Measurements from ENCODE around the gene FARP2. TPM values are rescaled to one million over a fixed set of nuclear protein-coding genes. Genes with fewer than 3 reads are reported as not detected.

Gene FARP2
- total RNA-seq, 2 donors from 2014 or later: 30.1 to 44.2 TPM

GRCh38 chr2:241478166-241478565 is 122.1 kb downstream of the FARP2 start:
- H3K27ac ChIP-seq: no peak overlapping the region
- no peaks in the 10 kb centered on the region for H3K4me1 ChIP-seq
- no peaks in the 10 kb centered on the region for H3K9me3 ChIP-seq
- no peaks in the 10 kb centered on the region for H3K27me3 ChIP-seq
- WGBS, 2 donors: 75 to 97% methylated on average over 4 to 8 of the region's 8 CpGs
- H3K4me3 ChIP-seq: no peak overlapping the region
- intact Hi-C loops (cut with DNase I): no loop called here
- TF ChIP-seq POLR2A (IDR thresholded peaks at IDR 0.05) (no peak), CTCF (IDR thresholded peaks at IDR 0.05) (no peak)
- no peak for ATAC-seq
- H3K36me3 ChIP-seq (replicated peaks in 1 of 2; ENCODE audit: insufficient read depth in 1 of 2, low read depth in 2 of 2): no peaks in the 10 kb centered on the region
- DNase-seq: no peak

- no peak overlapping the region for H3K4me3 ChIP-seq
- TF ChIP-seq CTCF (IDR thresholded peaks at IDR 0.05) (no peak), POLR2A (IDR thresholded peaks at IDR 0.05) (no peak)
- H3K36me3 ChIP-seq (replicated peaks in 1 of 2; ENCODE audit: insufficient read depth in 1 of 2, low read depth in 2 of 2): no peaks in the 10 kb centered on the region
- WGBS, 2 donors: 87 to 91% methylated on average over 6 to 18 of the region's 18 CpGs
- intact Hi-C loops (cut with DNase I): no loop called here
- DNase-seq (no peak), ATAC-seq (no peak)
- H3K9me3 ChIP-seq: no peaks in the 10 kb centered on the region
- no peaks in the 10 kb centered on the region for H3K27me3 ChIP-seq
- no peak overlapping the region for H3K27ac ChIP-seq
- H3K4me1 ChIP-seq: no peaks in the 10 kb centered on the region
These were observed 123.2 kb downstream of the FARP2 start for GRCh38 chr2:241479026-241479898.

GRCh38 chr2:241481687-241482086 is 125.6 kb downstream of the FARP2 start:
- Histone ChIP-seq H3K27ac (no peak overlapping the region), H3K4me1 (no peaks in the 10 kb centered on the region), H3K27me3 (no peaks in the 10 kb centered on the region), H3K36me3 (replicated peaks in 1 of 2; ENCODE audit: insufficient read depth in 1 of 2, low read depth in 2 of 2) (no peaks in the 10 kb centered on the region), H3K9me3 (no peaks in the 10 kb centered on the region), H3K4me3 (no peak overlapping the region)
- intact Hi-C loops (cut with DNase I): no loop called here
- TF ChIP-seq CTCF (IDR thresholded peaks at IDR 0.05): no peak
- ATAC-seq (no peak), DNase-seq (no peak)
- WGBS, 2 donors: 92 to 100% methylated on average over 1 of the region's 1 CpG

GRCh38 chr2:241482126-241482955 is 126.3 kb downstream of the FARP2 start:
- Histone ChIP-seq H3K4me3 (no peak overlapping the region), H3K27ac (no peak overlapping the region), H3K4me1 (no peaks in the 10 kb centered on the region), H3K27me3 (no peaks in the 10 kb centered on the region), H3K9me3 (no peaks in the 10 kb centered on the region), H3K36me3 (replicated peaks in 1 of 2; ENCODE audit: insufficient read depth in 1 of 2, low read depth in 2 of 2) (no peaks in the 10 kb centered on the region)
- intact Hi-C loops (cut with DNase I): no loop called here
- ATAC-seq (no peak), DNase-seq (no peak)
- 87 to 90% methylated on average over 20 of the region's 20 CpGs for WGBS, 2 donors
- no peak for TF ChIP-seq CTCF (IDR thresholded peaks at IDR 0.05)
- no peak for TF ChIP-seq POLR2A (IDR thresholded peaks at IDR 0.05)

Measured in body of pancreas (tissue), 4 donors.